HG02970 (cell line): ENCODE data around the gene DCAF15.

Experiments used
- ATAC-seq: cut with Tn5 transposase; IDR thresholded peaks from one replicate; pipeline ENCODE4 v1.9.1; 2021; ENCODE audit warnings: mild to moderate bottlenecking, moderate library complexity, moderate number of reproducible peaks; ENCODE audit not compliant: unreplicated experiment, low FRiP score

DCAF15 gene

DNA sequence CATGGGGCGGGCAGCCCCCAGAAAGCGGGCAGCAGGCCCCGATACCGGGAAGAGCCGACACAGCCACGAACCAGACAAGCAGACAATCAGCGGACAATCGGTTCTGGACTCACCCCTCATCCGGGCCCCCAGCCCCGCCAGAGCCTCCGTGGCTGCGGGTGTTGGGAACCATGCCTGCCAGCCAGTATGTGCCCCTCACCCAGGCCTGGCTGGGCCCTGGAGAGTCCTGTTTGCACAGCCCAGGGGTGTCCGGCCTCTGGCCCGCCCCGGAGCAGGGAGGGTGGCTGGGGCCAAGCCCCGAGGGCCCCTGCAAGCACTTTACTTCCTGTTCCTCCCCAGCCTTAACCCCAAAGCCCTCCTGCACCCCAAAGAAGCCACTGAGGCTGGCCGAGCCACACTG is 21.9 kb upstream of the DCAF15 start:
- no peak for ATAC-seq

DNA sequence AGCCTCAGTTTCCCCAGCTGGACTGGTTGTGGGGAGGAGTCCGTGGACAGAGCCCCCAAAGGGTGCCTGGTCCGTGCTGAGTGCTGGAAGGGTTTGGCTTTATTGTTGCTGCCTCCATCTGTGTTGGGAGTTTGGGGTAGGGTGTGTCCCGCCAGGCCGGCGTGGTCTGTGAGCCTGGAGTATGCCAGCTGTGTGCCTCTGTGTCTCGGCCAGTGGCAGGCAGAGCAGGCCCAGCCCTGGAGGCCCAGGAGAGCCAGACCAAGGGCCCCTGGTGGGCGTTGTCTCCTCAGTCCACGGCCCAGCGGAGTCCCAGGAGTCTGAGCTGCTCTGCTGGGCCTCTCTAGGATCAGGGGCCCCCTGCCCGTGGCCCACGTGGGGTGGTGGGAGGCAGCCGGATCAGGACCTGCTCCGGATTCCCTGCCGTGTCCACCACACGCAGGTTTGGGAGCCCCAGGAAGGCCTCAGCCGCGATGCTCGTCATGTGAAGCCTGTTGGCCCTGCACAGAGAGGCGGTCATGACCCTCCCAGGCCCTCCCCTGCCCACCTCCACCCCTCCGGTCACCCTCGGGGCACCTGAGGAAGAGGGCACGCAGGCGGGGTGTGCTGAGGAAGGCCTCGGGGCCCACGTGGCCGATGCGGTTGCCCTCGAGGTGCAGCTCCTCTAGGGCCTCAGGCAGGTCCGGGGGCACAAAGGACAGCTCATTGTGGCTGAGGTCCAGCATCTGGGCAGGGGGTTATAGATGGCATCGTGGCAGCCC is 20.7 kb upstream of the DCAF15 start:
- ATAC-seq, result no peak

DNA sequence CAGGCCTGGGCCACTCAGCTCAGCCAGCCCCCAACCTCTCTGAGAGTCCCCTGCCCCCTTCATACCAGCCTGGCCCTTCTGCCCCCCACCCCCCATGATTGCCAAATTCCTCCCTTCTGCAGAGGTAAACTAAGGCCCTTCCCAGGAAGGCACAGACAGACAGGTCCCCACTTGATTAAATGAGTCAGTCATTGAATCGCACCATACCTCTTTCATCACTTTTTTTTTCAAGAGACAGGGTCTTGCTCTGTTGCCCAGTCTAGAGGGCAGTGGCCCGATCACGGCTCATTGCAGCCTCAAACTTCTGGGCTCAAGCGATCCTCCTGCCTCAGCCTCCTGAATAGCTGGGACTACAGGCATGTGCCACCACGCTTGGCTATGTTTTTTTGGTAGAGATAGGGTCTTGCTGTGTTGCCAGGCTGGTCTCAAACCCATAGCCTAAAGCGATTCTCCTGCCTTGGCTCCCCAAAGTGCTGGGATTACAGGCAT is 20.1 kb upstream of the DCAF15 start:
- ATAC-seq, result no peak

DNA sequence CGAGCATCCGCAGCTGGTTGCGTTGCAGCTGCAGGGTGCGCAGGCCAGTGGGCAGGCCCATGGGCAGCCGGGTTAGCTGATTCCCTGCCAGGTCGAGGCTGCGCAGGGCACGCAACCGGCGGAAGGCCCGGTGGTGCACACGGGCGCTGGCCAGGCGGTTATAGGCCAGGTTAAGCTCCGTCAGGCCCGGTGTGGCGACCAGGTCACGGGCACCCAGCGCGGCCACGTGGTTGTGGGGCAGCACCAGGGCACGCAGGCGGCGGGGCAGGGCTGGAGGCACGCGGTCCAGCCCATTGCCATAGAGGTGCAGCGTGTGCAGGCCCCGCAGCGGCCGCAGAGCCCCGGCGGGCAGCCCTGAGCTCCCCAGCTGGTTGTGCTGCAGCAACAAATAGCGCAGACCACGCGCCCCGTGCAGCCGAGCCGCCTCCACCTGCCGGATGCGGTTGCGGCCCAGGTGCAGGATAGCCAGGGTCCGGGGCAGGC is 19.4 kb upstream of the DCAF15 start:
- no peak for ATAC-seq

DNA sequence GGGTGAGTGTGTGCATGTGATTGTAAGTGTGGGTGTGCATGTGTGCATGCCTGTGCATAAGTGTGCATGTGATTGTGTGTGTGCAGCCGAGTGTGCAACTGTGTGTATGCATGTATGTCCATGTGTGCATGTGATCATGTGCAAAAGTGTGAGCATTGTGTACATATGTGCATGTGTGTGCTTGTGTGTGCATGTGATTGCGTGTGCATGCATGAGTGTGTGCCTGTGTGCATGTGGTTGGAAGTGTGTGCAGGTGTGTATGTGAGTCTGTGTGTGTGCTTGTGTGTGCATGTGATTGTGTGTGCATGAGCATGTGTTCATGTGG is 17.6 kb upstream of the DCAF15 start:
- no peak for ATAC-seq

DNA sequence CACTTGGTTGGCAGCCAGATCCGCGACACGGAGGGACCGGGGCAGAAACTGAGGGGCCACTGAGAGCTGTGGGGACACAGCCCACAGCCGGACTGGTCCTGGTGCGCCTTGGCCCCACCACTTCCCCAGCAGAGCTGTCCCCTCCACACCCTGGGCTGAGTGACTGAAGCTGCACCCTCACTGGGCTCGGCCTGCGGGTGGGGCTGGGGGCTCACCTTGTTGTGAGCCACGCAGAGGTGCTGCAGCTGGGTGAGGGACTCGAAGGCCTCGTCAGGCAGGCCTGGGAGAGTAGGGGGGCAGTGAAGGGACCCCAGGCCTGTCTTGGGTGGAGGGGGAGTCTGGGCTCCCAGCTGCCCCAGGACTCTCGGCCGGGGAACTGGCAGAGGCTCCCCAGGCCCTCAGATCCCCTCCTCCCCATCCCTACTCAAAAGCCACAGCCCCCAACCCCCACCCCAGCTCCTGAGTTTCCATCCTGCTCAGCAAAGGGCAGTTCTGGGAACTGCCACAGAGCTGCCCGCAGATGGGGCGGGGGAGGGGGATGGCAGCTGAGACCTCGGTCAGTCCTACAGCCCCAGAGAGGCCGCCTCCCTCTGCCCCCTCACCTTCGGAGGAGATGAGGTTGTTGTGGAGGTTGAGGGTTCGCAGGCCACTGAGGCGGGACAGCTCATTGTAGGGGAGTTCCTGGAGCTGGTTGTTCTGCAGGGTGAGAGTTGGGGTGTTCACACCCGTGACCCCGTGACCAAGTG is 16.4 kb upstream of the DCAF15 start:
- ATAC-seq, result no peak

DNA sequence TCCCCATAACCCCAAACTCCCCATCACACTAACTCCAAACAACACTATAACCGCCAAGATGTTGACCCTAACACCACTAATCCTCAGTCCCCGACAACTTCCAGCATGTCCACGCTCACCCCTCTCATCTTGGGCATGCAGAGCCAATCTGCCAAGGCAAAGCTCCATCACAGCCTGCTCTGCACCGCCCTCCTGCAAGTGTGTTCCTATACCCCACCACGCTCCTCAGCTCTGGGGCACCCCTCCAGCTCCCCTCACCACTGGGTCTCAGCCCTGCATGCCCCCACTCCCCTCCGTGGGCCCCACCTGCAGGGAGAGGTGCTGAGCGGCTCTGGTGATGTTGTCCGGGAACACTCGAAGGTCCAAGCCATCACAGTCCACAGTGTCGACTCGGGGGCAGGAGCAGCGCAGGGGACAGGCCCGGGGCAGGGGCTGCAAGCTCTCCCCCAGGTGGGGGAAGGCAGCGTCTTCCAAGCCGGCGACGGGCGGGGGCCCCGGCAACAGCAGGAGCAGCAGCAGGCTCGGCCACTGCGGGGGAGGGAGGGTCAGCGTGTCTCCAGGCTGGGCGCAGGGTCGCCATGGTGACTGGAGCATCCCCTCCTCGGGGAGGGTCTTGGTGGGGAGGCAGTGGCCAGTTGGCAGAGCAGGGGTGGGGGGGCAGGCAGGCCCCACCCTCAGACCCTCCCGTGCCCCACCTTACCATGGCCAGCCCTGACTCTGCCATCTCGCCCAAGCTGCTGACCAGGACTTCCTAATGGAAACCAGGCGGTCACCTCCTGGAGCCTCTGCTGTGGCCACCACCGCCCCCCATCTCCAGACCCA is 14.6 kb upstream of the DCAF15 start:
- no peak for ATAC-seq

DNA sequence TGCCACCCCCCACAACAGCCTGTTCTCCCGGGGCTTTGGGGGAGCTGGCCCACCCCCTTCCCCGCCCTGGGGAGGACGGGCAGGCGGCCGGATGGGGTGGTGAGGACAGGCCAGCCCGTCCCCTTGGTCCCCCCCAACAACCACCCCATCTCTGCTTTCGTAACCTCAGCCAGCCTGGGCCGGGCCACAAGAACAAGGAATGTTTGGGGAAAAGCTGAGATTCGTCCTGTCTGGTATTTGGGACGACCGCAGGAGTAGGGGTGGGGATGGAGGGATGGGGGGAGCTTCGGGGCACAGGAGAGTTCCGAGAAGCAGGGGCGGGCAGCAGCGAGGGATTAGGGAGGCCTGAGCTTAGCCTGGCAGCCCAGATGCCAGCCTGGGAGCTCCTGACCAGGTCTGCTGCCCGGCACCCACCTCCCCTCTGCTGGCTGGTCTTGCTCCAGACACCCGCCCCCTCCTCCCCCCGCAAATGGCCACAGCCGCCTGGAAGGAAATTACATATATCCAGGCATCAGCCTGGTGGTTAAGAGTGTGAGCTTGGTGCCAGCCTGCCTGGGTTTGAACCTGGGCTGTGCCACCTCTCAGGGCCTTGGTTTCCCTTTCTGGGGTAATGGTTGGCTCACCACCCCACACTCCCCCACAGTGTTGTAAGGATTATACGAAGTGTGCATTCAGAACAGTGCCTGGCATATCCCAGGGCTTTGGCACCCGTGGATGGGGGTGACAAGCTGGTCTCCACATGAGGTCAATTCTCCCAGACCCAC is 13.8 kb upstream of the DCAF15 start, which contains the start of gene PODNL1:
TSS of gene PODNL1 (minus strand) at position 117 of the 764 bp plus-strand sequence. CDS start 236 bp downstream, outside the sequence.
- no peak for ATAC-seq

DNA sequence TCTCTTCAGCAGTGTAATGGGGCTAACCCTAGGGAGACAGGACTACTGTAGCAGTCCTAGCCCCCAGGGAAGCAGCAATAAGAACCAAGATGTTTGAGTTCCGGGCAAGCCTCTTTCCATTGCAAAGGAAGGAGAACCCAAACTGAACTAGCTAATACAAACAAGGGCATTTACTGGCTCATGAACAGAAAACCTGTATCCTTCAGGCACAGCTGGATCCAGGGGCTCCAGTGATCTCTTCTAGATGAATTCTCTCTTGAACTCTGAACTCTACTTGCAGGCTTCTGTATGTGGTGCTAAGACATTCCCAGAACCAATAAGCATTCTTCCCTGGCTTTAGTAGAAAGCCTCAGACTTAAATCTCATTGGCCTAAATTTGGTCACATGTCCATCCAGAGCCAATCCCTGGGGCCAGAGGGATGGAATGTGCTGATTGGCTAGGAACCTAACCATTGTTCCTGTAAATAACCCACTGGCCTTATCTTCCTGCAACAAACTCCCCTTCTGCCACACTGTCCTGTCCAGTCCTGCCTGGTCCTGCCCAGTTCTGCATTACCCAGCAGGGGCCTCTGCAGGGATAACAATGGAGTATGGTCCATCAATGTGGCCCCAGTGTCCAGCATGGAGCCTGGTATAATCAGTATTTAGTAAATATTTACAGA is 10.2 kb upstream of the DCAF15 start:
- no peak for ATAC-seq

DNA sequence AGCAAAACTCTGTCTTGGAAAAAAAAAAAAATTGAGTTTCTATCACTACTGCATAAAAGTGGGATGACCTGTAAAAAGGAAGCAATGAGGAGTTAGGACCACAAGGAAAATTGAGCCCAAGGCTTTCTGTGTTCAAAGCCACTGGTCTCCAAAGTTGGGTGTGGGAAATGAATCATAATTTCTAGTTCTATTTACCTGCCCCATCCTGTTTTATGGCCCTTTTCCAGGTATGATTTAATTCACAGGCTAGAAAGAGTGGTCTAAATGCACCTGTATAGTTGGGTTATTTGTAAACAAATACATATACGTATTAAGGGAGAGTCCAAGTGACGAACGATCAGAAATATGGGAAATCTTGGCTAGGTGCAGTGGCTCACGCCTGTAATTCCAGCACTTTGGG is 5.9 kb upstream of the DCAF15 start:
- no peak for ATAC-seq

DNA sequence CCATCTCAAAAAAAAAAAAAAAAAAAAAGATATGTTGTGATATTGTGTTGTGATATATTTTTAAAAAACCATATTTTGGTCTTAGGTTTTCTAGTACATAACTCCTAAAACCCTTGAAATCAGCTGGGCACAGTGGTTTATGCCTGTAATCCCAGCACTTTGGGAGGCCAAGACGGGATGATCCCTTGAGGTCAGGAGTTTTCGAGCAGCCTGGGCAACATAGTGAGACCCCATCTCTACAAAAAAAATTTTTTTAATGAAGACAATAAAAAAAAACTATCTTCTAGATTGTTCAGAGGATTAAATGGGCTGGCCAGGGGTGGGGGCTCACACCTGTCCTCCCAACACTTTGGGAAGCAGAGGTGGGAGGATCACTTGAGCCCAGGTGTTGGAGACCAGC is 1.3 kb upstream of the DCAF15 start:
- ATAC-seq, result no peak

DNA sequence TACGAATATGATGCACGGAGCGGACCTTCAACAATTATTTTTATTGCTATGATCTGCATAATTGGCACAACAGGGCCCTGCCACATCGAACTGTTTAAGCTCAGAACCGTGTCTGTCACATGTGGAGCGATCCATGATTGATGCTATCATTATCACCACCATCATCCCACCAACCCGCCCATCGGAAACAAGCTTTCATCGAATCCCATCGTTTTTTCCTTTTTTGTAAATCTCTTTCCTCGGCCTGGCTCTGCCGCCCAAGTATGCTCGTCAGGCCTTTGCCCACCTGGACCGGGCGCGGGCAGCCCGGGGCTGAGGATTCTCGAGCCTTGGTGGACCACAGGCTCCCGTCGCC is 533 bp upstream of the DCAF15 start:
- no peak for ATAC-seq

DNA sequence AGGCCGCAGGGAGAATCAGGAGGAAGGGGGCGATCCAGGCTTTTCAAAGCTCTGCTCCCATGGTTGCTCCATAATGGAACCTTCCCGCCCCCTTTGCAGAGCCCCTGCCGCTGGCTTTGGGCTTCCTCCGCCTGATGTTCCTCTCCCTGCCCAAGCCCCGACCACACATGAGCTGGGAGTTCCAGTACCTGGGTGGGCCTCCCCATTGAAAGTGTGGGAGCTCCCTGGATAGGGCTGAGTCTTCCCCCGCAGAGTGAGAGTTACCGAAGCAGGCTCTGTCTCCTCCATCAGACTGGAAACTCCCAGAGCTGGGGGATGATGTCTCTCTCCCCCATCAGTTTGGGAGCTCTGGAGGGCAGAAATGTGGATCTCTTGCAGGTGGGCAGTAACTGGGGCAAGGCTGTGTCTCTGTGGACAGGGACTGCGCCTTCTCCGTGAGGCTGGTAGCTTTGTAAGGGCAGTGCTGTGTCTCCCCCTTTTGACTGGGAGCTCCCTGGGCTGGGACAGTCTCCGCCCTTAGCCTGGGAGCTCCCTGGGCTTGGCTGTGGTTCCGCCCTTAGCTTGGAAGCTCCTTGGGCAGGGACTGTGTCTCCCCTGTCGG is 722 bp downstream of the DCAF15 start:
- no peak for ATAC-seq

DNA sequence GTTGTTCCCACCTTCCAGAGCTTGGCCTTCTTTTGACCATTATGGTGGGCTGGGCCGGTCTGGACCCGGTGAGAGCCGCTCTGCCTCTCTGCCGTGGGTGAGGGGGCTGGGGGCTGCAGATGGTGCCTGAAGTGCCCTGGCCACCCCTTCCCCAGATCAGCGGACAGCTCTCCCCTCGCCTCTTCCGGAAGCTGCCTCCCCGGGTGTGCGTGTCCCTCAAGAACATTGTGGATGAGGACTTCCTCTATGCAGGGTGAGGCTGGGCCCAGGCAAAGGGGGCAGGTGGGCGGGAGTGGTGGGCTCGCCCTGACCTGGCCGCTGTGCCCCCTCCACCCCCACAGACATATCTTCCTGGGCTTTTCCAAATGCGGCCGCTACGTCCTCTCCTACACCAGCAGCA is 1.9 kb downstream of the DCAF15 start:
- no peak for ATAC-seq

DNA sequence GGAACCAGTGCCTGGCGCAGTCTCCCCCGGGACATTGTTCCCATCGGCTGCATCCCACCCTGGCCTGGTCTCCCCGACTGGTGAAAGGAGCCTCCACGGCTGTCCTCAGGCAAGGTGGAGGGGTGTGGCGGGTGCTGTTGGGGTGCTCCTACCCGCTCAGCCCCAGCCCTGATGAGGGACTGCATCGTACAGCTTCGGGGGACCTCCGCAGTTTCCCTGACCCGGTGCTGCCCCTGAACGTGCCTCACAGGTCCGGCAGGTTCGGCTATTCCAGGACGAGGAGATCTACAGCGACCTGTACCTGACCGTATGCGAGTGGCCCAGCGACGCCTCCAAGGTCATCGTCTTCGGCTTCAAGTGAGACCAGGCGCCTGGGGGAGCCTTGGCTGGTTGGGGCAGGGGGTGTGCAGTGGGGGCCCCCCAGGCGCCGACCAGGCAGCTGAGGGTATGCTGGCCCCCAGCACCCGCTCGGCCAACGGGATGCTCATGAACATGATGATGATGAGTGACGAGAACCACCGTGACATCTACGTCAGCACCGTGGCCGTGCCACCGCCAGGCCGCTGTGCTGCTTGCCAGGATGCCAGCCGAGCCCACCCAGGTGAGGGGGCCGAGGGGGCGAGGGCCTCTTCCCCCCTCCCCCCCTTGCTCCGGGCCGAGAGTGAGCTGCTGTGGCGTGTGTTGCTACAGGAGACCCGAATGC is 3.5 kb downstream of the DCAF15 start:
- no peak for ATAC-seq

DNA sequence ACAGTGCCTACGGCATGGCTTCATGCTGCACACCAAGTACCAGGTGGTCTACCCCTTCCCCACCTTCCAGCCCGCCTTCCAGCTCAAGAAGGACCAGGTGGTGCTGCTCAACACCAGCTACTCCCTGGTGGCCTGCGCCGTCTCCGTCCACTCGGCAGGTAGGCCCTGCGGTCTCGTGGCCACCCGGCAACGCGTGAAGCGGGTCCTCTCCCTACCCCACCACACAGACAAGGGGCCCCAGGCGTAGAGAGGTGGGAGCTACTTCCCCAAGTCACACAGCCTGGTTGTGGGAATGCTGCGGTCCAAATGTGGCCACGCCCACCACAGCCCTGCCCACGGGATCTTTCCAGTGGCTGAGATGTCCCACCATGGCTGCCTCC is 4.0 kb downstream of the DCAF15 start:
- no peak for ATAC-seq

DNA sequence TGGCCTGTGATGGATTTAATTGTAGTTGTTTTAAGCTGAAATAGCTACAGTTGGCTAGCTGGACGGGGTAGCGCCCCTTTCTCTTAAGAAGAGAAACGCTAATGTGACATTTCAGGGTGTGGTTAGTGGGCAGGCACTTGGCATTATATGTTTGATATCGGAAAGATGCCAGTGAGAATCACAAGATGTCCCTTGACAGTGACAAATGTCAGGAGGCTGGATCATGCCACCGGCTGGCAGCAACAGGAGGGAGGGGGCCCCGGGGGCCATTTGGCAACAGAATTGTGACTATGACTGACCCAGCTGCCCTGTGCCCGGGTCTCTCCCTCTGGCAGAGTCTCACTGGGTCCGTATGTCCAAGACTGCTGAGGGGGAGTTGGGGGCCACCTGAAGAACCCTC is 4.7 kb downstream of the DCAF15 start:
- no peak for ATAC-seq

DNA sequence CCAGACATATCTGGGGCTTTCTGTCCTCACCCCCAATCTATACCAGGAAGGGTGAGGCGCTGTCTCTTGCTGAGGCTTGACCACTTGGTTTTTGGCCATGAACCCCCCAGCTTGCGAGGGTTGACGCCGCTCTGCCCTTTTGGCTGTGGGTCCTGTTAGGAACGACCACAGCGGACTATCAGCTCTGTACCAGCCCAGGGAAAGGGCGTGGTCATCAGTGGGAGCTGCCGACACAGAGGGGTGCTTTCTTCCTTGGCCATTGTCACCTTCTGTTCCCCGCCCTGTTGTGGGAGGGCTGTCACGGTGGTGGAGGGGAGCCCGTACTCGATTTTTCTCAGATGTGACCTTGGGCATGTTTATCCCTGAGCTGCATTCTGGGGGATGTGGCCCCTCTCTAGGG is 5.7 kb downstream of the DCAF15 start:
- no peak for ATAC-seq
